PC-9 (cell line): ENCODE measurements around the gene DMAP1.

ENCODE experiments used
- EZH2 ChIP-seq: fragments of 200-600 bp; sonication (generic); IDR thresholded peaks from 2 replicates; pipeline ENCODE4 v1.8.0; 2017; ENCODE audit warnings: antibody characterized with exemption, low read depth
- TF ChIP-seq, protein P1 (sequence below): fragments of 200-600 bp; sonication (generic); conservative IDR thresholded peaks from 2 replicates; pipeline ENCODE4 v1.6.1; 2017; ENCODE audit warnings: mixed run types, antibody characterized with exemption, mild to moderate bottlenecking, moderate library complexity

DNA sequence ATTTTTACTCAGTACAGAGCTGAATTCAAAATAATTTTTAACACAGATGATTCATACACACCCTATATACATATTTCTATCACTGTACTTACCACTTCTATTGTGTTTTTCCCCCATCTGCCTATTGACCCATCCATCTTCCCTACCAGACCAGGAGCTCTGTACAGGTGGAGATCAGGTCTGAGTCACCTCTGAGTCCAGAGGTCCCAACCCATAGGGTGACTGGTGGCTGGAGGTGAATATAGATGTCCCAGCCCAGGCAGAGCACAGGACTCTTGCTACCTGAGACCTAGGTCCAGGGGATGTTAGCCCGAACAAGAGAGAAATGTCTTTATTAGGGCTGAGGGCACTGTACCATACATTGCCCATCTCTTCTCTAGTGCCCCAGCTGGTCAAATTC, 54.8 kb downstream of the DMAP1 start:
- TF ChIP-seq, protein P1, sequence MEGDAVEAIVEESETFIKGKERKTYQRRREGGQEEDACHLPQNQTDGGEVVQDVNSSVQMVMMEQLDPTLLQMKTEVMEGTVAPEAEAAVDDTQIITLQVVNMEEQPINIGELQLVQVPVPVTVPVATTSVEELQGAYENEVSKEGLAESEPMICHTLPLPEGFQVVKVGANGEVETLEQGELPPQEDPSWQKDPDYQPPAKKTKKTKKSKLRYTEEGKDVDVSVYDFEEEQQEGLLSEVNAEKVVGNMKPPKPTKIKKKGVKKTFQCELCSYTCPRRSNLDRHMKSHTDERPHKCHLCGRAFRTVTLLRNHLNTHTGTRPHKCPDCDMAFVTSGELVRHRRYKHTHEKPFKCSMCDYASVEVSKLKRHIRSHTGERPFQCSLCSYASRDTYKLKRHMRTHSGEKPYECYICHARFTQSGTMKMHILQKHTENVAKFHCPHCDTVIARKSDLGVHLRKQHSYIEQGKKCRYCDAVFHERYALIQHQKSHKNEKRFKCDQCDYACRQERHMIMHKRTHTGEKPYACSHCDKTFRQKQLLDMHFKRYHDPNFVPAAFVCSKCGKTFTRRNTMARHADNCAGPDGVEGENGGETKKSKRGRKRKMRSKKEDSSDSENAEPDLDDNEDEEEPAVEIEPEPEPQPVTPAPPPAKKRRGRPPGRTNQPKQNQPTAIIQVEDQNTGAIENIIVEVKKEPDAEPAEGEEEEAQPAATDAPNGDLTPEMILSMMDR, result no peak
- no peak for TF ChIP-seq EZH2
